HEK293T (cell line): ENCODE results near the gene ADAMTS1.

Source experiments
- FOXA1 ChIP-seq: fragments of 450-650 bp; IDR thresholded peaks from 2 replicates; pipeline ENCODE4 v1.6.1; 2016; ENCODE audit warnings: mild to moderate bottlenecking
- L3MBTL2 ChIP-seq: fragments of 450-650 bp; conservative IDR thresholded peaks from 2 replicates; pipeline ENCODE4 v1.6.1; 2016; ENCODE audit warnings: mild to moderate bottlenecking

GRCh38 chr21:26810676-26811415, 34.4 kb downstream of the ADAMTS1 start:
- no peak for TF ChIP-seq L3MBTL2
- no peak for TF ChIP-seq FOXA1
